OCI-LY7 (cell line): ENCODE results near the gene SYTL3.

Source experiments
- CTCF ChIP-seq: fragments of 200-600 bp; sonication (generic); conservative IDR thresholded peaks from 2 replicates; pipeline ENCODE4 v1.5.1; 2014; ENCODE audit warnings: mild to moderate bottlenecking, antibody characterized with exemption, low read length, moderate library complexity, mixed read lengths
- EZH2phosphoT487 ChIP-seq: fragments of 200-600 bp; sonication (generic); IDR thresholded peaks from 2 replicates; pipeline ENCODE4 v1.6.1; 2018; ENCODE audit warnings: low read depth, borderline replicate concordance, mild to moderate bottlenecking, mixed run types, antibody characterized with exemption, low read length, moderate library complexity, mixed read lengths

DNA sequence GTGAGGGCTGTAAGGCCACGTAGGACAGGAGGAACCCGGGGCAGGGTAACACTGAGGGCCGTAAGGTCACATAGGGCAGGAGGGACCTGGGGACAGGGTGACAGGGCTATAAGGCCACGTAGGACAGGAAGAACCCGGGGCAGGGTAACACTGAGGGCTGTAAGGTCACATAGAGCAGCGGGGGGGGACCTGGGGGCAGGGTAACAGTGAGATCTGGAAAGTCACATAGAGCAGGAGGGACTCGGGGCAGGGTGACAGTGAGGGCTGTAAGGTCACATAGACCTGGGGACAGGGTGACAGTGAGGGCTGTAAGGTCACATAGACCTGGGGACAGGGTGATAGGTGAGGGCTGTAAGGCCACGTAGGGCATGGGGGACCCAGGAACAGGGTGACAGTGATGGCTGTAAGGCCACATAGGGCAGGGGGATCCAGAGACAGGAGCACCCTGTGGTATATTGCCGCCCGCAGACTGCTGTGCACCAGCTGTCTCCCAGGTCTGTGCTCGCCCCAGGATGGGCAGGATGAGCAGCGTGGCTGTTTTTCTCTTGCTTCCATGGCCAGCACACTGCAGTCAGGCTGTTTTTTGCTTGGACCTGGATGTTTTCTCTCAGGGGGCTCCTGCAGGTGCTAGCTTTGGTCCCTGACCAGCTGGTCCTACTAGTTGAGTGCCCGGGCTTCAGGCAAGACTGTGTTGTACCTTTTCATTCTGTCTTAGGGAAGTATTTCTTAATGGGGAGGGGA is 55.7 kb downstream of the SYTL3 start:
- TF ChIP-seq CTCF (no peak), EZH2phosphoT487 (no peak)
